Liver (tissue), 9 donors: ENCODE measurements around the gene PDCL3. TPM values are rescaled to one million over a fixed set of nuclear protein-coding genes. Genes with fewer than 3 reads are reported as not detected.

Experiments
- DNase-seq: peaks from one replicate; pipeline ENCODE4 v3.0.0-alpha.2; 2017; ENCODE audit warnings: low spot score
- H3K27ac ChIP-seq, 2 donors: one replicate each; pipeline ENCODE4 v1.7.0; 2013; ENCODE audit warnings: inconsistent platforms in 2 of 2, low read length in 2 of 2, control low read depth in 1 of 2, low read depth in 1 of 2, mild to moderate bottlenecking in 1 of 2
- H3K27me3 ChIP-seq, 4 donors: one replicate each; pipeline versions ENCODE4 v1.6.1 to v1.7.0; 2013; ENCODE audit warnings: low read length in 3 of 4, inconsistent platforms in 1 of 4, mild to moderate bottlenecking in 1 of 4, moderate library complexity in 1 of 4; ENCODE audit not compliant: control insufficient read depth in 4 of 4, insufficient read depth in 4 of 4
- H3K36me3 ChIP-seq, 4 donors: one replicate each; pipeline versions ENCODE4 v1.6.1 to v1.7.0; 2013; ENCODE audit warnings: low read length in 3 of 4, mild to moderate bottlenecking in 3 of 4, low read depth in 1 of 4, moderate library complexity in 1 of 4; ENCODE audit not compliant: control insufficient read depth in 4 of 4, insufficient read depth in 3 of 4
- H3K4me1 ChIP-seq, 4 donors: one replicate each; pipeline versions ENCODE4 v1.6.1 to v1.7.0; 2013; ENCODE audit warnings: low read length in 3 of 4, mild to moderate bottlenecking in 3 of 4, moderate library complexity in 1 of 4; ENCODE audit not compliant: control insufficient read depth in 4 of 4, insufficient read depth in 4 of 4
- H3K4me3 ChIP-seq, 3 donors: one replicate each; pipeline versions ENCODE4 v1.6.1 to v1.7.0; 2013; ENCODE audit warnings: low read length in 3 of 3, control low read depth in 1 of 3, low read depth in 1 of 3, mild to moderate bottlenecking in 1 of 3
- H3K9ac ChIP-seq, 2 donors: one replicate each; pipeline ENCODE4 v1.7.0; 2013; ENCODE audit warnings: low read length in 2 of 2, mild to moderate bottlenecking in 2 of 2, moderate library complexity in 2 of 2, control low read depth in 1 of 2, low read depth in 1 of 2
- H3K9me3 ChIP-seq, 4 donors: one replicate each; pipeline versions ENCODE4 v1.6.1 to v1.7.0; 2013; ENCODE audit warnings: low read length in 3 of 4; ENCODE audit not compliant: control insufficient read depth in 4 of 4
- EGR1 ChIP-seq, 2 donors: IDR thresholded peaks; 2 replicates each; pipeline ENCODE4 v1.6.1; 2016 to 2018; ENCODE audit warnings: antibody characterized with exemption in 2 of 2, low read depth in 2 of 2
- FOXA2 ChIP-seq: IDR thresholded peaks from 2 replicates; pipeline ENCODE4 v1.6.1; 2016; ENCODE audit warnings: antibody characterized with exemption
- GABPA ChIP-seq, 2 donors: IDR thresholded peaks in 1 of 2; conservative IDR thresholded peaks in 1 of 2; 2 replicates each; pipeline ENCODE4 v1.6.1; 2016; ENCODE audit warnings: antibody characterized with exemption in 2 of 2, mild to moderate bottlenecking in 1 of 2, moderate library complexity in 1 of 2
- HNF4A ChIP-seq, 2 donors: conservative IDR thresholded peaks; 2 replicates each; pipeline ENCODE4 v1.6.1; 2016; ENCODE audit warnings: antibody characterized with exemption in 2 of 2, mild to moderate bottlenecking in 2 of 2
- HNF4G ChIP-seq: IDR thresholded peaks from 2 replicates; pipeline ENCODE4 v1.6.1; 2016; ENCODE audit warnings: antibody characterized with exemption
- JUND ChIP-seq, 2 donors: IDR thresholded peaks; 2 replicates each; pipeline ENCODE4 v1.6.1; 2016; ENCODE audit warnings: antibody characterized with exemption in 2 of 2
- NR2F2 ChIP-seq: IDR thresholded peaks from 2 replicates; pipeline ENCODE4 v1.6.1; 2016; ENCODE audit warnings: antibody characterized with exemption
- RAD21 ChIP-seq, 2 donors: IDR thresholded peaks; 2 replicates each; pipeline ENCODE4 v1.6.1; 2016; ENCODE audit warnings: antibody characterized with exemption in 2 of 2, mild to moderate bottlenecking in 2 of 2
- RXRA ChIP-seq, 2 donors: IDR thresholded peaks; 2 replicates each; pipeline ENCODE4 v1.6.1; 2017 to 2018; ENCODE audit warnings: antibody characterized with exemption in 2 of 2, mild to moderate bottlenecking in 1 of 2
- SP1 ChIP-seq: IDR thresholded peaks from 2 replicates; pipeline ENCODE4 v1.6.1; 2018; ENCODE audit warnings: antibody characterized with exemption, mild to moderate bottlenecking
- TAF1 ChIP-seq: conservative IDR thresholded peaks from 2 replicates; pipeline ENCODE4 v1.6.1; 2016; ENCODE audit warnings: antibody characterized with exemption, mild to moderate bottlenecking
- YY1 ChIP-seq: IDR thresholded peaks from 2 replicates; pipeline ENCODE4 v1.6.1; 2016; ENCODE audit warnings: antibody characterized with exemption, mild to moderate bottlenecking
- WGBS: extraction: QIAGEN DNeasy Blood & Tissue Kit; methylation state at CpG from one replicate; pipeline ENCODE4 v1.1.7; 2013; 5-methylcytosine and 5-hydroxymethylcytosine counted together
- polyA plus RNA-seq, 2 donors: library from polyadenylated mRNA; stranded (reverse) in 1 of 2; unstranded in 1 of 2; fragments of 200-250 nt in 1 of 2; fragments of >200 nt in 1 of 2; fragmentation: Nextera tagmentation in 1 of 2; extraction: Ambion mirVana in 1 of 2; gene quantifications; one replicate each; pipeline versions ENCODE4 v1.2.1 to v1.2.3, GENCODE V29; 2013 to 2015
- total RNA-seq, 2 donors: library from RNA; depleted of rRNA; stranded (reverse); fragments of >200 nt; gene quantifications; one replicate each; pipeline ENCODE4 v1.2.3, GENCODE V29; 2014
- TF ChIP-seq, protein P1 (sequence below): IDR thresholded peaks from 2 replicates; pipeline ENCODE4 v1.6.1; 2016; ENCODE audit warnings: antibody characterized with exemption
- TF ChIP-seq, protein P2 (sequence below): IDR thresholded peaks from 2 replicates; pipeline ENCODE4 v1.6.1; 2016; ENCODE audit warnings: antibody characterized with exemption, mild to moderate bottlenecking
- TF ChIP-seq, protein P3 (sequence below): fragments of 150-350 bp; IDR thresholded peaks from 2 replicates; pipeline ENCODE4 v1.5.1; 2017; ENCODE audit warnings: improper control_type of control experiment, low read depth, low read length; ENCODE audit not compliant: missing input control
- TF ChIP-seq, protein P4 (sequence below): IDR thresholded peaks from 2 replicates; pipeline ENCODE4 v1.6.1; 2016; ENCODE audit warnings: antibody characterized with exemption
- donor health status: healthy.
- donor health status: healthy.
- donor health status: healthy.
- donor health status: healthy.
- donor health status: healthy.

Gene PDCL3
- total and polyA plus RNA-seq, 4 donors = 4.2 to 12.3 (median 7.0) TPM

DNA sequence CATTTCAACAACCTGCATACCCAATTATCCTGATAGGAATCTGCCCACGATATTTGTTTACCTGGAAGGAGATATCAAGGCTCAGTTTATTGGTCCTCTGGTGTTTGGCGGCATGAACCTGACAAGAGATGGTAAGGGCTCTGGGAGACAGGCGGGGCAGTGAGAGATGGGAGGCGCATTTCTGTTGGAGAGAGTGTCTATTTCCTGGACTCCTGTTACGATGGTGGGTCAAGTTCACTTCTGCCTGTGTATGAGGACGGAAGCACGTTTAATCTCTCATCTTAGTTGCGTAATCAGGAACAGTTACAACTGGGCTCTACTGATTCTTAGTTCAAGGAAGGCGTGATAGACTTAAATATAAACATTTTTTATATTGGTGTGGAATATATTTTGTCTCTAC is 8.9 kb downstream of the PDCL3 start:
- no peak overlapping the region for H3K4me3 ChIP-seq
- peaks cover 2 to 21% (median 19%) of the 10 kb centered on the region in 4 donors for H3K36me3 ChIP-seq
- no peak for TF ChIP-seq YY1
- 75% methylated on average over 9 of the region's 9 CpGs for WGBS
- no peaks in the 10 kb centered on the region for H3K9me3 ChIP-seq
- H3K27ac ChIP-seq = no peak overlapping the region
- no peak overlapping the region for H3K9ac ChIP-seq
- no peaks in the 10 kb centered on the region for H3K27me3 ChIP-seq
- no peaks in the 10 kb centered on the region for H3K4me1 ChIP-seq
- DNase-seq = no peak

DNA sequence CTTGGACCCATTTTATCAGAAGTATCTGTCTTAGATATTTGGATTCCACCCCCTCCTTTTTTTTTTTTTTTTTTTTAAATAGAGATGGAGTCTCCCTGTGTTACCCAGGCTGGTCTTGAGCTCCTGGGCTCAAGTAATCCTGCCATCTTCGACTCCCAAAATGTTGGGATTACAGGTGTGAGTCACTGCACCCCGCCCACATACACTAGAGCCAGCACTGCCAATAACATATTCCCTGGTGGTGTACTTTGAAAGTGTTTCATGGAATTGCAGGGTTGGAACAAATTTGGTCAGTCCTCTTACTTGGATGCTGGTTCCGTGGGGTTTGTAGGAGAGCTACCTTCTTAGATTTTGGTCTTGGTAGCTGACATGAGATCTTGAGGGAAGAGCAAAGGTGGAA is 15.0 kb downstream of the PDCL3 start:
- Histone ChIP-seq H3K9ac (no peak overlapping the region), H3K4me3 (no peak overlapping the region), H3K4me1 (no peaks in the 10 kb centered on the region), H3K27me3 (no peaks in the 10 kb centered on the region), H3K9me3 (no peaks in the 10 kb centered on the region), H3K27ac (no peak overlapping the region), H3K36me3 (peaks cover 0 to 13% (median 7%) of the 10 kb centered on the region in 4 donors)
- TF ChIP-seq RAD21 (IDR thresholded peaks at IDR 0.05) = no peak
- no peak for TF ChIP-seq HNF4A (conservative IDR thresholded peaks at IDR 0.05)
- TF ChIP-seq, protein P1, sequence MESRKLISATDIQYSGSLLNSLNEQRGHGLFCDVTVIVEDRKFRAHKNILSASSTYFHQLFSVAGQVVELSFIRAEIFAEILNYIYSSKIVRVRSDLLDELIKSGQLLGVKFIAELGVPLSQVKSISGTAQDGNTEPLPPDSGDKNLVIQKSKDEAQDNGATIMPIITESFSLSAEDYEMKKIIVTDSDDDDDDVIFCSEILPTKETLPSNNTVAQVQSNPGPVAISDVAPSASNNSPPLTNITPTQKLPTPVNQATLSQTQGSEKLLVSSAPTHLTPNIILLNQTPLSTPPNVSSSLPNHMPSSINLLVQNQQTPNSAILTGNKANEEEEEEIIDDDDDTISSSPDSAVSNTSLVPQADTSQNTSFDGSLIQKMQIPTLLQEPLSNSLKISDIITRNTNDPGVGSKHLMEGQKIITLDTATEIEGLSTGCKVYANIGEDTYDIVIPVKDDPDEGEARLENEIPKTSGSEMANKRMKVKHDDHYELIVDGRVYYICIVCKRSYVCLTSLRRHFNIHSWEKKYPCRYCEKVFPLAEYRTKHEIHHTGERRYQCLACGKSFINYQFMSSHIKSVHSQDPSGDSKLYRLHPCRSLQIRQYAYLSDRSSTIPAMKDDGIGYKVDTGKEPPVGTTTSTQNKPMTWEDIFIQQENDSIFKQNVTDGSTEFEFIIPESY = no peak
- no peak for TF ChIP-seq NR2F2
- TF ChIP-seq HNF4G = no peak
- TF ChIP-seq, protein P2, sequence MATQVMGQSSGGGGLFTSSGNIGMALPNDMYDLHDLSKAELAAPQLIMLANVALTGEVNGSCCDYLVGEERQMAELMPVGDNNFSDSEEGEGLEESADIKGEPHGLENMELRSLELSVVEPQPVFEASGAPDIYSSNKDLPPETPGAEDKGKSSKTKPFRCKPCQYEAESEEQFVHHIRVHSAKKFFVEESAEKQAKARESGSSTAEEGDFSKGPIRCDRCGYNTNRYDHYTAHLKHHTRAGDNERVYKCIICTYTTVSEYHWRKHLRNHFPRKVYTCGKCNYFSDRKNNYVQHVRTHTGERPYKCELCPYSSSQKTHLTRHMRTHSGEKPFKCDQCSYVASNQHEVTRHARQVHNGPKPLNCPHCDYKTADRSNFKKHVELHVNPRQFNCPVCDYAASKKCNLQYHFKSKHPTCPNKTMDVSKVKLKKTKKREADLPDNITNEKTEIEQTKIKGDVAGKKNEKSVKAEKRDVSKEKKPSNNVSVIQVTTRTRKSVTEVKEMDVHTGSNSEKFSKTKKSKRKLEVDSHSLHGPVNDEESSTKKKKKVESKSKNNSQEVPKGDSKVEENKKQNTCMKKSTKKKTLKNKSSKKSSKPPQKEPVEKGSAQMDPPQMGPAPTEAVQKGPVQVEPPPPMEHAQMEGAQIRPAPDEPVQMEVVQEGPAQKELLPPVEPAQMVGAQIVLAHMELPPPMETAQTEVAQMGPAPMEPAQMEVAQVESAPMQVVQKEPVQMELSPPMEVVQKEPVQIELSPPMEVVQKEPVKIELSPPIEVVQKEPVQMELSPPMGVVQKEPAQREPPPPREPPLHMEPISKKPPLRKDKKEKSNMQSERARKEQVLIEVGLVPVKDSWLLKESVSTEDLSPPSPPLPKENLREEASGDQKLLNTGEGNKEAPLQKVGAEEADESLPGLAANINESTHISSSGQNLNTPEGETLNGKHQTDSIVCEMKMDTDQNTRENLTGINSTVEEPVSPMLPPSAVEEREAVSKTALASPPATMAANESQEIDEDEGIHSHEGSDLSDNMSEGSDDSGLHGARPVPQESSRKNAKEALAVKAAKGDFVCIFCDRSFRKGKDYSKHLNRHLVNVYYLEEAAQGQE = no peak
- TF ChIP-seq FOXA2 = no peak
- TF ChIP-seq GABPA (IDR thresholded peaks at IDR 0.05 in 1 of 2, conservative IDR thresholded peaks at IDR 0.05 in 1 of 2) = no peak
- TF ChIP-seq, protein P3, sequence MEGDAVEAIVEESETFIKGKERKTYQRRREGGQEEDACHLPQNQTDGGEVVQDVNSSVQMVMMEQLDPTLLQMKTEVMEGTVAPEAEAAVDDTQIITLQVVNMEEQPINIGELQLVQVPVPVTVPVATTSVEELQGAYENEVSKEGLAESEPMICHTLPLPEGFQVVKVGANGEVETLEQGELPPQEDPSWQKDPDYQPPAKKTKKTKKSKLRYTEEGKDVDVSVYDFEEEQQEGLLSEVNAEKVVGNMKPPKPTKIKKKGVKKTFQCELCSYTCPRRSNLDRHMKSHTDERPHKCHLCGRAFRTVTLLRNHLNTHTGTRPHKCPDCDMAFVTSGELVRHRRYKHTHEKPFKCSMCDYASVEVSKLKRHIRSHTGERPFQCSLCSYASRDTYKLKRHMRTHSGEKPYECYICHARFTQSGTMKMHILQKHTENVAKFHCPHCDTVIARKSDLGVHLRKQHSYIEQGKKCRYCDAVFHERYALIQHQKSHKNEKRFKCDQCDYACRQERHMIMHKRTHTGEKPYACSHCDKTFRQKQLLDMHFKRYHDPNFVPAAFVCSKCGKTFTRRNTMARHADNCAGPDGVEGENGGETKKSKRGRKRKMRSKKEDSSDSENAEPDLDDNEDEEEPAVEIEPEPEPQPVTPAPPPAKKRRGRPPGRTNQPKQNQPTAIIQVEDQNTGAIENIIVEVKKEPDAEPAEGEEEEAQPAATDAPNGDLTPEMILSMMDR = no peak
- no peak for TF ChIP-seq SP1
- TF ChIP-seq TAF1 = no peak
- TF ChIP-seq RXRA (IDR thresholded peaks at IDR 0.05) = no peak
- no peak for TF ChIP-seq JUND (IDR thresholded peaks at IDR 0.05)
- no peak for TF ChIP-seq EGR1 (IDR thresholded peaks at IDR 0.05; ENCODE audit: low read depth in 2 of 2)
- TF ChIP-seq, protein P4, sequence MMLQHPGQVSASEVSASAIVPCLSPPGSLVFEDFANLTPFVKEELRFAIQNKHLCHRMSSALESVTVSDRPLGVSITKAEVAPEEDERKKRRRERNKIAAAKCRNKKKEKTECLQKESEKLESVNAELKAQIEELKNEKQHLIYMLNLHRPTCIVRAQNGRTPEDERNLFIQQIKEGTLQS = no peak
- 96% methylated on average over 3 of the region's 3 CpGs for WGBS
- DNase-seq = no peak
